Kidney (tissue), 14 donors: ENCODE results near the gene GPRC5B. TPM values are rescaled to one million over a fixed set of nuclear protein-coding genes. Genes with fewer than 3 reads are reported as not detected.

ENCODE experiments used
- DNase-seq, 5 donors: peaks; one replicate each; pipeline ENCODE4 v3.0.0-alpha.2; 2013 to 2020
- FAIRE-seq: peaks from 2 replicates; lab custom pipeline; 2012; peaks lifted over from hg19 to GRCh38; lab: Jason Lieb, UNC
- H3K27ac ChIP-seq, 2 donors: one replicate each; pipeline ENCODE4 v1.7.0; 2013; ENCODE audit warnings: low read depth in 2 of 2, low read length in 2 of 2, inconsistent platforms in 1 of 2
- H3K27me3 ChIP-seq: one replicate; pipeline ENCODE4 v1.7.1; 2013; ENCODE audit warnings: low read length, inconsistent platforms; ENCODE audit not compliant: control insufficient read depth, insufficient read depth
- H3K36me3 ChIP-seq, 3 donors: one replicate each; pipeline versions ENCODE4 v1.7.0 to v1.7.1; 2013; ENCODE audit warnings: low read length in 3 of 3, control low read depth in 1 of 3, inconsistent platforms in 1 of 3; ENCODE audit not compliant: insufficient read depth in 3 of 3, control insufficient read depth in 2 of 3
- H3K4me1 ChIP-seq, 3 donors: one replicate each; pipeline versions ENCODE4 v1.7.0 to v1.7.1; 2013; ENCODE audit warnings: low read length in 3 of 3, inconsistent platforms in 1 of 3, low read depth in 1 of 3; ENCODE audit not compliant: control insufficient read depth in 2 of 3, insufficient read depth in 2 of 3
- H3K4me3 ChIP-seq, 3 donors: one replicate each; pipeline versions ENCODE4 v1.7.0 to v1.8.1; 2013; ENCODE audit warnings: low read length in 3 of 3, control low read depth in 1 of 3, inconsistent platforms in 1 of 3
- H3K9ac ChIP-seq, 3 donors: one replicate each; pipeline versions ENCODE4 v1.7.0 to v1.7.1; 2013; ENCODE audit warnings: low read length in 3 of 3, control low read depth in 1 of 3, inconsistent platforms in 1 of 3
- H3K9me3 ChIP-seq, 3 donors: one replicate each; pipeline versions ENCODE4 v1.7.0 to v1.7.1; 2013; ENCODE audit warnings: low read length in 3 of 3, control low read depth in 1 of 3, inconsistent platforms in 1 of 3; ENCODE audit not compliant: control insufficient read depth in 2 of 3, insufficient read depth in 1 of 3
- CTCF ChIP-seq: IDR thresholded peaks from 3 replicates; pipeline ENCODE4 v1.5.1; 2012; ENCODE audit warnings: mild to moderate bottlenecking, moderate library complexity, borderline replicate concordance; ENCODE audit not compliant: insufficient read depth; ENCODE audit errors: extremely low read depth
- intact Hi-C: fragments of 100-400 bp; cut with DNase I; formaldehyde crosslinking; loops from one replicate; pipeline ENCODE4 v1.11.1; 2022
- polyA plus RNA-seq: library from polyadenylated mRNA; stranded (reverse); fragments of 350-450 nt; fragmentation: Illumina TruSeq; extraction: RNeasy Lipid Tissue Mini Kit (QIAGEN cat#74804); gene quantifications from one replicate; pipeline ENCODE4 v1.2.3, GENCODE V29; 2014; ENCODE audit warnings: low read depth, low replicate concordance; ENCODE audit not compliant: insufficient read depth
- total RNA-seq: library from RNA; stranded (reverse); fragmentation: NEBNext Ultra II Directional; extraction: Animal tissue kit (Norgen Biotek cat#: 25700); gene quantifications from one replicate; pipeline ENCODE4 v1.2.1, GENCODE V29; 2021
- donor health status: control.
- donor health status: control.
- donor health status: control.
- donor health status: control.
- donor health status: control.
- donor health status: DM: yes; HTN: yes; CAD: no.
- donor health status: Normal renal cell carcinoma (clear cell type).

The GPRC5B gene
- total and polyA plus RNA-seq, 2 donors from 2014 or later = 53.1 to 66.3 TPM

- Histone ChIP-seq H3K27me3 (no peaks in the 10 kb centered on the region), H3K36me3 (peaks cover 0 to 4% (median 2%) of the 10 kb centered on the region in 3 donors), H3K9ac (no peak overlapping the region), H3K4me3 (no peak overlapping the region), H3K9me3 (no peaks in the 10 kb centered on the region), H3K27ac (no peak overlapping the region), H3K4me1 (peaks cover 0 to 20% (median 0%) of the 10 kb centered on the region in 3 donors)
- intact Hi-C loops = no loop called here
- FAIRE-seq (no peak), DNase-seq (no peak)
- no peak for TF ChIP-seq CTCF
Observed at GRCh38 chr16:19878757-19879156, 5.9 kb downstream of the GPRC5B start.

- H3K9me3 ChIP-seq = no peaks in the 10 kb centered on the region
- peak overlapping the region in 1 of 3 donors; percentile 11 for H3K4me3 ChIP-seq
- no peak for DNase-seq
- peak overlapping the region; percentile 4 to 72 for H3K27ac ChIP-seq
- H3K27me3 ChIP-seq = no peaks in the 10 kb centered on the region
- H3K36me3 ChIP-seq = peaks cover 0 to 10% (median 2%) of the 10 kb centered on the region in 3 donors
- H3K4me1 ChIP-seq = peaks cover 0 to 20% (median 0%) of the 10 kb centered on the region in 3 donors
- FAIRE-seq = no peak
- TF ChIP-seq CTCF = no peak
- no peak overlapping the region for H3K9ac ChIP-seq
- intact Hi-C loops = no loop called here
Observed at GRCh38 chr16:19876501-19877059, 8.1 kb downstream of the GPRC5B start.

GRCh38 chr16:19875900-19876299, 8.7 kb downstream of the GPRC5B start:
- no peak overlapping the region for H3K9ac ChIP-seq
- no peaks in the 10 kb centered on the region for H3K9me3 ChIP-seq
- no peak overlapping the region for H3K4me3 ChIP-seq
- FAIRE-seq (no peak), DNase-seq (no peak)
- no peak for TF ChIP-seq CTCF
- H3K36me3 ChIP-seq = peaks cover 0 to 11% (median under 1%) of the 10 kb centered on the region in 3 donors
- intact Hi-C loops = no loop called here
- peak overlapping the region in 1 of 2 donors; percentile 32 for H3K27ac ChIP-seq
- no peaks in the 10 kb centered on the region for H3K27me3 ChIP-seq
- H3K4me1 ChIP-seq = peaks cover 0 to 18% (median 0%) of the 10 kb centered on the region in 3 donors
